Measurements from ENCODE around the gene PCDHA9.
"Not testable (repeated sequence)": the region's sequence is repeated elsewhere in the genome, so short reads cannot be mapped to it uniquely, and the experiment has no call there.

The PCDHA9 gene, protein sequence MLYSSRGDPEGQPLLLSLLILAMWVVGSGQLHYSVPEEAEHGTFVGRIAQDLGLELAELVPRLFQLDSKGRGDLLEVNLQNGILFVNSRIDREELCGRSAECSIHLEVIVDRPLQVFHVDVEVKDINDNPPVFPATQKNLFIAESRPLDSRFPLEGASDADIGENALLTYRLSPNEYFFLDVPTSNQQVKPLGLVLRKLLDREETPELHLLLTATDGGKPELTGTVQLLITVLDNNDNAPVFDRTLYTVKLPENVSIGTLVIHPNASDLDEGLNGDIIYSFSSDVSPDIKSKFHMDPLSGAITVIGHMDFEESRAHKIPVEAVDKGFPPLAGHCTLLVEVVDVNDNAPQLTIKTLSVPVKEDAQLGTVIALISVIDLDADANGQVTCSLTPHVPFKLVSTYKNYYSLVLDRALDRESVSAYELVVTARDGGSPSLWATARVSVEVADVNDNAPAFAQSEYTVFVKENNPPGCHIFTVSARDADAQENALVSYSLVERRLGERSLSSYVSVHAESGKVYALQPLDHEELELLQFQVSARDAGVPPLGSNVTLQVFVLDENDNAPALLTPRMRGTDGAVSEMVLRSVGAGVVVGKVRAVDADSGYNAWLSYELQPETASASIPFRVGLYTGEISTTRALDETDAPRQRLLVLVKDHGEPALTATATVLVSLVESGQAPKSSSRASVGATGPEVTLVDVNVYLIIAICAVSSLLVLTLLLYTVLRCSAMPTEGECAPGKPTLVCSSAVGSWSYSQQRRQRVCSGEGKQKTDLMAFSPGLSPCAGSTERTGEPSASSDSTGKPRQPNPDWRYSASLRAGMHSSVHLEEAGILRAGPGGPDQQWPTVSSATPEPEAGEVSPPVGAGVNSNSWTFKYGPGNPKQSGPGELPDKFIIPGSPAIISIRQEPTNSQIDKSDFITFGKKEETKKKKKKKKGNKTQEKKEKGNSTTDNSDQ

DNA sequence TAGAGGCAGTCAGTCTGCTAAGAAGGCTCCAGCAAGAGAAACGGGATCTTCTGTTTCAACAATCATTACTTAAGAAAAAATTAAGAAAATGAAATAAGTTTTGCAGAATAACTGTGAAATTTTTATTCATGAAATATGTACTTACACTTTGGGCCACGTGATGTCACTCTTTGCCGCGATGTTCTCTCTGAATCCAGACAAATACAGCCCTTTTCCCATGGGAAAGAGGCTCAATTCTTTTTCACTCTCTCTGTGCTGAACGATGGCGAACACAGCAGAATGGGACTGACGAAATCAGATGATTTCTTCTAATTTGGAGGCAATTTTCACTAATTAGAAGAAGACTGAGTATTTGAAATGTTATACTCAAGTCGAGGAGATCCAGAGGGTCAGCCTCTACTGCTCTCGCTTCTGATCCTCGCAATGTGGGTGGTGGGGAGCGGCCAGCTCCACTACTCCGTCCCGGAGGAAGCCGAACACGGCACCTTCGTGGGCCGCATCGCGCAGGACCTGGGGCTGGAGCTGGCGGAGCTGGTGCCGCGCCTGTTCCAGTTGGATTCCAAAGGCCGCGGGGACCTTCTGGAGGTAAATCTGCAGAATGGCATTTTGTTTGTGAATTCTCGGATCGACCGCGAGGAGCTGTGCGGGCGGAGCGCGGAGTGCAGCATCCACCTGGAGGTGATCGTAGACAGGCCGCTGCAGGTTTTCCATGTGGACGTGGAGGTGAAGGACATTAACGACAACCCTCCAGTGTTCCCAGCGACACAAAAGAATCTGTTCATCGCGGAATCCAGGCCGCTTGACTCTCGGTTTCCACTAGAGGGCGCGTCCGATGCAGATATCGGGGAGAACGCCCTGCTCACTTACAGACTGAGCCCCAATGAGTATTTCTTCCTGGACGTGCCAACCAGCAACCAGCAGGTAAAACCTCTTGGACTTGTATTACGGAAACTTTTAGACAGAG lies at the start of gene PCDHA9:
TSS of gene PCDHA9 (plus strand) at position 244 of the 964 bp plus-strand sequence. CDS start at position 358, 114 bp downstream.
- DNase-seq = not testable (repeated sequence)

DNA sequence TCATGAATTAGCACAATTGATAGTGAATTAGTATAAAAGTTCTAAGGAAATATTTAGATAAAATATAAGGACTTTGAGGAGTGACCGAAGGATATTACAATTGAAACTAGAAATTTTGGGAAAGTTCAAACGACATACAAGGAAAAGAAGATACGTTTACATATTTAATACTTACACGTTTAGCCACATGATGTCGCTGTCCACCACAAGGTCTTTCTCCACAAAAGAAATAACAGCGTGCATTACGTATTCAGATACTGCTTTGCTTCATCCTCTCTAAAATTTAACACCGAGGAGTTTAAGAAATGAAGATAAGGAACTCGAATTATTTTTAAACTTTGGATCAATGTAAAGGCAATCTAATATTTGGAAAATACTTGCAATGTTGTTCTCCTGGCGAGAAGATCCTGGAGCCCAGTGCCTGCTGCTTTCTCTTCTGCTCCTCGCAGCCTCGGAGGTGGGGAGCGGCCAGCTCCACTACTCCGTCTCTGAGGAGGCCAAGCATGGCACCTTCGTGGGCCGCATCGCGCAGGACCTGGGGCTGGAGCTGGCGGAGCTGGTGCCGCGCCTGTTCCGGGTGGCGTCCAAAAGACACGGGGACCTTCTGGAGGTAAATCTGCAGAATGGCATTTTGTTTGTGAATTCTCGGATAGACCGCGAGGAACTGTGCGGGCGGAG lies 47.2 kb upstream of the PCDHA9 start, which contains the start of gene PCDHA3:
TSS of gene PCDHA3 (plus strand) at position 242 of the 678 bp plus-strand sequence.
- no peak for DNase-seq

DNA sequence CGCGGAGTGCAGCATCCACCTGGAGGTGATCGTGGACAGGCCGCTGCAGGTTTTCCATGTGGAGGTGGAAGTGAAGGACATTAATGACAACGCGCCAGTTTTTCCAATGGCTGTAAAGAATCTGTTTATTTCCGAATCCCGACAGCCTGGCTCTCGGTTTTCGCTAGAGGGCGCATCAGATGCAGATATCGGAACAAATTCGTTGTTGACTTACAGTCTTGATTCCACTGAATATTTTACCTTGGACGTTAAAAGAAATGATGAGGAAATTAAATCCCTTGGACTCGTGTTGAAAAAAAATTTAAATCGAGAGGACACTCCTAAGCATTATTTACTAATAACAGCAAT lies 46.7 kb upstream of the PCDHA9 start:
- DNase-seq = no peak

DNA sequence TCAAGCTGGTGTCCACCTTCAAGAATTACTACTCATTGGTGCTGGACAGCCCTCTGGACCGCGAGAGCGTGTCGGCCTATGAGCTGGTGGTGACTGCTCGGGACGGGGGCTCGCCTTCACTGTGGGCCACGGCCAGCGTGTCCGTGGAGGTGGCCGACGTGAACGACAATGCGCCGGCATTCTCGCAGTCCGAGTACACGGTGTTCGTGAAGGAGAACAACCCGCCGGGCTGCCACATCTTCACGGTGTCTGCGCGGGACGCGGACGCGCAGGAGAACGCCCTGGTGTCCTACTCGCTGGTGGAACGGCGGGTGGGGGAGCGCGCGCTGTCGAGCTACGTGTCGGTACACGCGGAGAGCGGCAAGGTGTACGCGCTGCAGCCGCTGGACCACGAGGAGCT lies 45.8 kb upstream of the PCDHA9 start:
- not testable (repeated sequence) for DNase-seq

DNA sequence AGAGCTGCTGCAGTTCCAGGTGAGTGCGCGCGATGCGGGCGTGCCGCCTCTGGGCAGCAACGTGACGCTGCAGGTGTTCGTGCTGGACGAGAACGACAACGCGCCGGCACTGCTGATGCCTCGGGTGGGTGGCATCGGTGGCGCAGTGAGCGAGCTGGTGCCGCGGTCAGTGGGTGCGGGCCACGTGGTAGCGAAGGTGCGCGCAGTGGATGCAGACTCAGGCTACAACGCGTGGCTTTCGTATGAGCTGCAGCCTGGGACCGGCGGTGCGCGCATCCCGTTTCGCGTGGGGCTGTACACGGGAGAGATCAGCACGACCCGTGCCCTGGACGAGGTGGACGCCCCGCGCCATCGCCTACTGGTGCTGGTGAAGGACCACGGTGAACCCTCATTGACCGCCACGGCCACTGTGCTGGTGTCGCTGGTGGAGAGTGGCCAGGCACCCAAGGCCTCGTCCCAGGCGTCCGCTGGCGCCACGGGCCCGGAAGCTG lies 45.4 kb upstream of the PCDHA9 start:
- no peak for DNase-seq

GRCh38 chr5:140806834-140807775 lies 41.1 kb upstream of the PCDHA9 start, which contains the start of gene PCDHA4:
PCDHA4 (plus strand) TSS chr5:140807068.
- DNase-seq = no peak

DNA sequence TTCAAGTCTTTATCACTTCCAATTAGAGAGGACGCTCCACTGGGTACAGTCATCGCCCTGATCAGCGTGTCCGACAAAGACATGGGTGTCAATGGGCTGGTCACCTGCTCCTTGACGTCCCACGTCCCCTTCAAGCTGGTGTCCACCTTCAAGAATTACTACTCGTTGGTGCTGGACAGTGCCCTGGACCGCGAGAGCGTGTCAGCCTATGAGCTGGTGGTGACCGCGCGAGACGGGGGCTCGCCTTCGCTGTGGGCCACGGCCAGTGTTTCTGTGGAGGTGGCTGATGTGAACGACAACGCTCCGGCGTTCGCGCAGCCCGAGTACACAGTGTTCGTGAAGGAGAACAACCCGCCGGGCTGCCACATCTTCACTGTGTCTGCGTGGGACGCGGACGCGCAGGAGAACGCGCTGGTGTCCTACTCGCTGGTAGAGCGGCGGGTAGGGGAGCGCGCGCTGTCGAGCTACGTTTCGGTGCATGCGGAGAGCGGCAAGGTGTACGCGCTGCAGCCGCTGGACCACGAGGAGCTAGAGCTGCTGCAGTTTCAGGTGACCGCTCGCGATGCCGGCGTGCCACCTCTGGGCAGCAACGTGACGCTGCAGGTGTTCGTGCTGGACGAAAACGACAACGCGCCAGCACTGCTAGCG lies 39.8 kb upstream of the PCDHA9 start:
- DNase-seq = not testable (repeated sequence)

DNA sequence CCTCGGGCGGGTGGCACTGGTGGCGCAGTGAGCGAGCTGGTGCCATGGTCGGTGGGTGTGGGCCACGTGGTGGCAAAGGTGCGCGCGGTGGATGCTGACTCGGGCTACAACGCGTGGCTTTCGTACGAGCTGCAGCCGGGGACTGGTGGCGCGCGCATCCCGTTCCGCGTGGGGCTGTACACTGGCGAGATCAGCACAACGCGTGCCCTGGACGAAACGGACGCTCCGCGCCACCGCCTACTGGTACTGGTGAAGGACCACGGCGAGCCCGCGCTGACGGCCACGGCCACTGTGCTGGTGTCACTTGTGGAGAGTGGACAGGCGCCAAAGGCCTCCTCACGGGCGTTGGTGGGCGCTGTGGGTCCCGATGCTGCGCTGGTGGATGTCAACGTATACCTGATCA lies 39.3 kb upstream of the PCDHA9 start:
- no peak for DNase-seq

GRCh38 chr5:140821375-140822280 lies 26.6 kb upstream of the PCDHA9 start, which contains the start of gene PCDHA5:
PCDHA5 (plus strand) TSS chr5:140821613.
- DNase-seq = no peak

- no peak for DNase-seq
Observed at GRCh38 chr5:140822281-140822629, 25.9 kb upstream of the PCDHA9 start.

DNA sequence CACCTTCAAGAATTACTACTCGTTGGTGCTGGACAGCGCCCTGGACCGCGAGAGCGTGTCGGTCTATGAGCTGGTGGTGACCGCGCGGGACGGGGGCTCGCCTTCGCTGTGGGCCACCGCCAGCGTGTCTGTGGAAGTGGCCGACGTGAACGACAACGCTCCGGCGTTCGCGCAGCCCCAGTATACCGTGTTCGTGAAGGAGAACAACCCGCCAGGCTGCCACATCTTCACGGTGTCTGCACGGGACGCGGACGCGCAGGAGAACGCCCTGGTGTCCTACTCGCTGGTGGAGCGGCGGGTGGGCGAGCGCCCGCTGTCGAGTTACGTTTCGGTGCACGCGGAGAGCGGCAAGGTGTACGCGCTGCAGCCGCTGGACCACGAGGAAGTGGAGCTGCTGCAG lies 25.2 kb upstream of the PCDHA9 start:
- not testable (repeated sequence) for DNase-seq

GRCh38 chr5:140823475-140823874 lies 24.7 kb upstream of the PCDHA9 start:
- no peak for DNase-seq

DNA sequence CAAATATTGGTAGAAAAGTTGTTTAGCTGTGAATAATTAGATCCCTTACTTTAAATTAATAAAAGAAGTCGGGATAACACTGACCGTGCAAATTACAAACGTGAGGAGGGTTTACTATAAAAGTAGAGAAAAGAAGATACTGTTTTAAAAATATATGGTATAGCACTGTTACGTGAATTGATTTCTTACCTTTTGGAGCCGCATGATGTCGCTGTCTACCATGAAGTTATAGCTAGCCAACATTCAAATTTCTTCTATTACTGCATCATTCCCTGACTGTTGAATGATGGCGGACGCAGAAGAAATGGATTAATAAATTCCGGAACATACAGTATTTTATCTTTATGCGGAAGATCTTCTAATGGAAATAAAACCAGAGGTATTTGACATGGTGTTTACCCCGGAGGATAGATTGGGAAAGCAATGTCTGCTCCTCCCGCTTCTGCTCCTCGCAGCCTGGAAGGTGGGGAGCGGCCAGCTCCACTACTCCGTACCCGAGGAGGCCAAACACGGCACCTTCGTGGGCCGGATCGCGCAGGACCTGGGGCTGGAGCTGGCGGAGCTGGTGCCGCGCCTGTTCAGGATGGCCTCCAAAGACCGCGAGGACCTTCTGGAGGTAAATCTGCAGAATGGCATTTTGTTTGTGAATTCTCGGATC lies 20.3 kb upstream of the PCDHA9 start, which contains the start of gene PCDHA6:
TSS of gene PCDHA6 (plus strand) at position 257 of the 658 bp plus-strand sequence. CDS start at position 389, 132 bp downstream.
- DNase-seq = no peak

DNA sequence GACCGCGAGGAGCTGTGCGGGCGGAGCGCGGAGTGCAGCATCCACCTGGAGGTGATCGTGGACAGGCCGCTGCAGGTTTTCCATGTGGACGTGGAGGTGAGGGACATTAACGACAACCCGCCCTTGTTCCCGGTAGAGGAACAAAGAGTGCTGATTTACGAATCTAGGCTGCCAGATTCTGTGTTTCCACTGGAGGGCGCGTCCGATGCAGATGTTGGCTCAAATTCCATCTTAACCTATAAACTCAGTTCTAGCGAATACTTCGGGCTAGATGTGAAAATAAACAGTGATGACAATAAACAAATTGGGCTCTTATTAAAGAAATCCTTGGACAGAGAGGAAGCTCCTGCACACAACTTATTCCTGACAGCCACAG lies 19.8 kb upstream of the PCDHA9 start:
- DNase-seq = no peak

DNA sequence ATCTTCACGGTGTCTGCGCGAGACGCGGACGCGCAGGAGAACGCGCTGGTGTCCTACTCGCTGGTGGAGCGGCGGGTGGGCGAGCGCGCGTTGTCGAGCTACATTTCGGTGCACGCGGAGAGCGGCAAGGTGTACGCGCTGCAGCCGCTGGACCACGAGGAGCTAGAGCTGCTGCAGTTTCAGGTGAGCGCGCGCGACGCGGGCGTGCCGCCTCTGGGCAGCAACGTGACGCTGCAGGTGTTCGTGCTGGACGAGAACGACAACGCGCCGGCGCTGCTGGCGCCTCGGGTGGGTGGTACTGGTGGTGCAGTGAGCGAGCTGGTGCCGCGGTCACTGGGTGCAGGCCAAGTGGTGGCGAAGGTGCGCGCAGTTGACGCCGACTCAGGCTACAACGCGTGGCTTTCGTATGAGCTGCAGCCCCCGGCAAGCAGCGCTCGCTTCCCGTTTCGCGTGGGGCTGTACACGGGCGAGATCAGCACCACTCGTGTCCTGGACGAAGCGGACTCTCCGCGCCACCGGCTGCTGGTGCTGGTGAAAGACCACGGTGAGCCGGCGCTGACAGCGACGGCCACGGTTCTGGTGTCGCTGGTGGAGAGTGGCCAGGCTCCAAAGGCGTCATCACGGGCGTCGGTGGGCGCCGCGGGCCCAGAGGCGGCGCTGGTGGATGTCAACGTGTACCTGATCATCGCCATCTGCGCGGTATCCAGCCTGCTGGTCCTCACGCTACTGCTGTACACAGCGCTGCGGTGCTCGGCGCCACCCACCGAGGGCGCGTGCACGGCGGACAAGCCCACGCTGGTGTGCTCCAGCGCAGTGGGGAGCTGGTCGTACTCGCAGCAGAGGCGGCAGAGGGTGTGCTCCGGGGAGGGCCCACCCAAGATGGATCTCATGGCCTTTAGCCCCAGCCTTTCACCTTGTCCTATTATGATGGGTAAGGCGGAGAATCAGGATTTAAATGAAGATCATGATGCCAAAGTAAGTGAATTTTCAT lies 18.4 kb upstream of the PCDHA9 start:
- DNase-seq = not testable (repeated sequence)

DNA sequence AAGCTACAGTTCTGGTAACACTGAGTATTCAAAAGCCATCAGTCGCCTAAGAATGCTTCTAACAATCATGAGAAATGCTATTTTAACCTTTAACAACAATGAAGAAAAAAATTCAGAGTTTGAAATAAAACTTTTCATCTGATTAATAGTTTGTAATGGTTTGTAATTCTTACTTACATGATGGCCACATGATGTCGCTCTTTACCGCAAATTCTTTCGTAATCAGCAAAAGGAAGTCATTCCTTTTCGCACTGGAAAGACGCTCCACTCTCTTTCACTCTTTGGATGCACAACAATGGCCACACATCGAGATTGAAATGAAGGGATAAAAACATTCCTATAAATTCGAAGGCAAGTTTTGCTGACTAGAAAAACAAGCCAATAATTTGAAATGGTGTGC lies 14.2 kb upstream of the PCDHA9 start, which contains the start of gene PCDHA7:
TSS of gene PCDHA7 (plus strand) at position 277 of the 400 bp plus-strand sequence. CDS start at position 392, 115 bp downstream.
- no peak for DNase-seq

All from CD4-positive, alpha-beta T cell treated with Interleukin-6 for 4 hours (primary cell).